Spleen (tissue), 11 donors: ENCODE measurements around the gene TM9SF4. TPM values are rescaled to one million over a fixed set of nuclear protein-coding genes. Genes with fewer than 3 reads are reported as not detected.
"Not testable (repeated sequence)": the region's sequence is repeated elsewhere in the genome, so short reads cannot be mapped to it uniquely, and the experiment has no call there.

Experiments
- DNase-seq: peaks from one replicate; pipeline ENCODE4 v3.0.0-alpha.2; 2020
- H3K27ac ChIP-seq, 8 donors: fragments of 200-600 bp; sonication (generic) in 7 of 8; 1 replicate in 4 of 8; 2 replicates in 4 of 8; pipeline versions ENCODE4 v1.5.0 to v1.8.0; 2016 to 2021; ENCODE audit warnings: inconsistent platforms in 4 of 8, mild to moderate bottlenecking in 4 of 8, moderate library complexity in 1 of 8
- H3K27me3 ChIP-seq, 7 donors: fragments of 200-600 bp; sonication (generic) in 6 of 7; replicated peaks in 1 of 7; 1 replicate in 4 of 7; 2 replicates in 3 of 7; pipeline versions ENCODE4 v1.5.0 to v1.8.0; 2016 to 2021; ENCODE audit warnings: inconsistent platforms in 3 of 7, mild to moderate bottlenecking in 1 of 7
- H3K36me3 ChIP-seq, 6 donors: fragments of 200-600 bp; sonication (generic) in 5 of 6; 1 replicate in 4 of 6; 2 replicates in 2 of 6; pipeline versions ENCODE4 v1.5.0 to v1.8.0; 2016 to 2021; ENCODE audit warnings: inconsistent platforms in 2 of 6
- H3K4me1 ChIP-seq, 6 donors: fragments of 200-600 bp; sonication (generic) in 5 of 6; 1 replicate in 3 of 6; 2 replicates in 3 of 6; pipeline versions ENCODE4 v1.5.0 to v1.8.0; 2016 to 2021; ENCODE audit warnings: inconsistent platforms in 3 of 6
- H3K4me3 ChIP-seq, 8 donors: fragments of 200-600 bp; sonication (generic) in 7 of 8; 1 replicate in 4 of 8; 2 replicates in 4 of 8; pipeline versions ENCODE4 v1.5.0 to v1.8.0; 2016 to 2021; ENCODE audit warnings: inconsistent platforms in 4 of 8, mild to moderate bottlenecking in 4 of 8, moderate library complexity in 2 of 8
- H3K9me3 ChIP-seq, 8 donors: fragments of 200-600 bp; sonication (generic) in 7 of 8; 1 replicate in 4 of 8; 2 replicates in 4 of 8; pipeline versions ENCODE4 v1.5.0 to v1.8.0; 2016 to 2021; ENCODE audit warnings: inconsistent platforms in 4 of 8
- CTCF ChIP-seq, 11 experiments: fragments of 200-600 bp in 7 of 11; fragments of 450-650 bp in 4 of 11; sonication (generic) in 4 of 11; IDR thresholded peaks in 8 of 11; conservative IDR thresholded peaks in 3 of 11; 1 replicate in 7 of 11; 2 replicates in 4 of 11; pipeline versions ENCODE4 v1.4.0 to v1.8.0; 2016 to 2021; ENCODE audit warnings: antibody characterized with exemption in 11 of 11, inconsistent platforms in 4 of 11, mild to moderate bottlenecking in 1 of 11
- POLR2A ChIP-seq, 3 donors: fragments of 450-650 bp; IDR thresholded peaks; one replicate each; pipeline ENCODE4 v1.5.1; 2017; ENCODE audit warnings: antibody characterized with exemption in 3 of 3, mild to moderate bottlenecking in 1 of 3
- POLR2AphosphoS5 ChIP-seq, 3 donors: sonication (generic); formaldehyde crosslinking; IDR thresholded peaks; one replicate each; pipeline ENCODE4 v1.5.1; 2017; ENCODE audit warnings: antibody characterized with exemption in 3 of 3
- WGBS, 5 donors: extraction: QIAGEN DNeasy Blood & Tissue Kit in 3 of 5; methylation state at CpG; one replicate each; pipeline versions ENCODE4 v1.1.5 to v1.1.7; 2013 to 2018; 5-methylcytosine and 5-hydroxymethylcytosine counted together
- intact Hi-C: fragments of 100-400 bp; cut with DNase I; formaldehyde crosslinking; loops from one replicate; pipeline ENCODE4 v1.15.0; 2023; ENCODE audit warnings: low total_unique reads
- polyA plus RNA-seq, 3 donors: library from polyadenylated mRNA; stranded (reverse); fragments of 200-250 nt; gene quantifications; one replicate each; pipeline ENCODE4 v1.2.1, GENCODE V29; 2013
- total RNA-seq, 7 donors: library from RNA; depleted of rRNA in 3 of 7; stranded (reverse); fragments of >200 nt in 3 of 7; fragmentation: NEBNext Ultra II Directional in 4 of 7; extraction: Animal tissue kit (Norgen Biotek cat#: 25700) in 4 of 7; gene quantifications; one replicate each; pipeline versions ENCODE4 v1.1.0 to v1.2.1, GENCODE V29; 2016 to 2021
- donor health status: healthy with polysubstance abuse.
- donor health status: DM: no; HTN: no; CAD: no; lungs with moderate emphysema.
- donor health status: DM: no; HTN: no; CAD: no.
- donor health status: Bipolar disorder and iron deficiency.
- donor health status: healthy.
- donor health status: DM: no; HTN: no; CAD: no.
- donor health status: DM: yes; HTN: yes; CAD: no.

Gene TM9SF4
- total and polyA plus RNA-seq, 10 donors, result 12.0 to 58.3 (median 41.0) TPM

- peak; percentile 10 for DNase-seq
These were observed 58.8 kb downstream of the TM9SF4 start for GRCh38 chr20:32168184-32168910.

GRCh38 chr20:32177696-32178095 is 68.2 kb downstream of the TM9SF4 start:
- H3K4me1 ChIP-seq, intact Hi-C loops, H3K36me3 ChIP-seq, H3K27me3 ChIP-seq, H3K4me3 ChIP-seq, H3K27ac ChIP-seq, H3K9me3 ChIP-seq: not testable (repeated sequence)
- 90 to 95% (median 92%) methylated on average over 7 of the region's 7 CpGs for whole genome bisulfite sequencing, 5 donors
- DNase-seq, result peak; percentile 34

More at GRCh38 chr20:32168184-32168910, 58.8 kb downstream of the TM9SF4 start:
- 82 to 90% (median 84%) methylated on average over 2 of the region's 2 CpGs for WGBS, 5 donors
- H3K9me3 ChIP-seq, result no peaks in the 10 kb centered on the region
- no peak for TF ChIP-seq POLR2A (IDR thresholded peaks at IDR 0.05)
- TF ChIP-seq POLR2AphosphoS5 (IDR thresholded peaks at IDR 0.05), result no peak
- no peak for TF ChIP-seq CTCF (IDR thresholded peaks at IDR 0.05 in 8 of 11, conservative IDR thresholded peaks at IDR 0.05 in 3 of 11)
- no peak overlapping the region for H3K27ac ChIP-seq
- H3K4me3 ChIP-seq, result no peak overlapping the region
- intact Hi-C loops, result no loop called here
- H3K27me3 ChIP-seq, result no peaks in the 10 kb centered on the region
- peaks cover 0 to 9% (median 0%) of the 10 kb centered on the region in 6 donors for H3K4me1 ChIP-seq
- peaks cover 0 to 45% (median 34%) of the 10 kb centered on the region in 6 donors for H3K36me3 ChIP-seq

- H3K4me3 ChIP-seq, result no peak overlapping the region
- no peak for DNase-seq
- WGBS, 5 donors, result 87 to 97% (median 96%) methylated on average over 2 of the region's 2 CpGs
- H3K27me3 ChIP-seq, result no peaks in the 10 kb centered on the region
- H3K27ac ChIP-seq, result no peak overlapping the region
- intact Hi-C loops, result no loop called here
- no peaks in the 10 kb centered on the region for H3K4me1 ChIP-seq
- H3K9me3 ChIP-seq, result no peaks in the 10 kb centered on the region
- no peaks in the 10 kb centered on the region for H3K36me3 ChIP-seq
- TF ChIP-seq CTCF (IDR thresholded peaks at IDR 0.05 in 8 of 11, conservative IDR thresholded peaks at IDR 0.05 in 3 of 11) (no peak), POLR2A (IDR thresholded peaks at IDR 0.05) (no peak), POLR2AphosphoS5 (IDR thresholded peaks at IDR 0.05) (no peak)
These were observed 70.0 kb downstream of the TM9SF4 start for GRCh38 chr20:32179515-32179914.

GRCh38 chr20:32179934-32180333 is 70.4 kb downstream of the TM9SF4 start:
- intact Hi-C loops, result no loop called here
- Histone ChIP-seq H3K36me3 (no peaks in the 10 kb centered on the region), H3K27ac (no peak overlapping the region), H3K4me3 (no peak overlapping the region), H3K27me3 (no peaks in the 10 kb centered on the region), H3K4me1 (no peaks in the 10 kb centered on the region), H3K9me3 (no peaks in the 10 kb centered on the region)
- TF ChIP-seq POLR2AphosphoS5 (IDR thresholded peaks at IDR 0.05), result no peak
- TF ChIP-seq CTCF (IDR thresholded peaks at IDR 0.05 in 8 of 11, conservative IDR thresholded peaks at IDR 0.05 in 3 of 11), result no peak
- TF ChIP-seq POLR2A (IDR thresholded peaks at IDR 0.05), result no peak
- DNase-seq, result no peak
- 87 to 96% (median 91%) methylated on average over 4 of the region's 4 CpGs for WGBS, 5 donors
